ENCODE measurements around the gene ZC3HAV1.

Gene ZC3HAV1

DNA sequence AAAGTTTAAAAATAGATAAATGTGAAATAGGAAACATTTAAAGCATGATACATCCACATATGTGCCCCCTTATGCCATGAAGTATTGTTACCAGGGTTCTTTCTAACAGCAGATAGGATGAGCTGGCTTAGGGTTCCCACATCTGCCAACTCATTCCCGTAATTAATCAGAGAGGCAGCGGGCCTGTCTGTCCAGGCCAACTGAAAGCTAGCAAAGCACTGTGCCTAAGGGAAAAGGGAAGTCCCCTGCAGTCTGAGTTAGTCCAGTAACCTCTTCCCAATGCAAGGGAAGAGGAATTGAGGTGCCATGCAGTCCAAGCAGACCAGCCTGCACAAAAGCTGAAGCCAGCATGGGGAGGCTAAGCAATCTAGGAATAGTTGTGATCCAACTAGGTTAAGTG lies 55.4 kb downstream of the ZC3HAV1 start:
- Histone ChIP-seq H3K9ac (ENCODE audit: low read length) (no peak overlapping the region), H3K27me3 (ENCODE audit: low read depth, low read length) (no peaks in the 10 kb centered on the region), H2AFZ (ENCODE audit: low read depth, low read length) (no peak overlapping the region), H3K4me2 (ENCODE audit: low read length) (no peak overlapping the region), H4K20me1 (ENCODE audit: insufficient read depth, low read length) (no peaks in the 10 kb centered on the region), H3K4me3 (ENCODE audit: low read length) (no peak overlapping the region), H3K79me2 (ENCODE audit: low read length) (peaks cover 7% of the 10 kb centered on the region), H3K27ac (ENCODE audit: low read length) (no peak overlapping the region), H3K36me3 (replicated peaks; ENCODE audit: low read depth, low read length) (peaks cover 58% of the 10 kb centered on the region), H3K9me3 (ENCODE audit: insufficient read depth, low read length) (no peaks in the 10 kb centered on the region), H3K4me1 (ENCODE audit: low read length) (no peaks in the 10 kb centered on the region)
- TF ChIP-seq CTCF (IDR thresholded peaks at IDR 0.05; ENCODE audit: low read depth, low read length), result no peak
- no peak for TF ChIP-seq EZH2phosphoT487 (IDR thresholded peaks at IDR 0.05; ENCODE audit: low read depth)

- Histone ChIP-seq H4K20me1 (ENCODE audit: insufficient read depth, low read length) (no peaks in the 10 kb centered on the region), H3K4me1 (ENCODE audit: low read length) (no peaks in the 10 kb centered on the region), H2AFZ (ENCODE audit: low read depth, low read length) (no peak overlapping the region), H3K27ac (ENCODE audit: low read length) (no peak overlapping the region), H3K4me2 (ENCODE audit: low read length) (no peak overlapping the region), H3K79me2 (ENCODE audit: low read length) (no peaks in the 10 kb centered on the region; the same call in 1 of the 2 replicates), H3K9me3 (ENCODE audit: insufficient read depth, low read length) (no peaks in the 10 kb centered on the region), H3K36me3 (replicated peaks; ENCODE audit: low read depth, low read length) (peaks cover 66% of the 10 kb centered on the region), H3K27me3 (ENCODE audit: low read depth, low read length) (no peaks in the 10 kb centered on the region), H3K9ac (ENCODE audit: low read length) (no peak overlapping the region), H3K4me3 (ENCODE audit: low read length) (no peak overlapping the region)
- TF ChIP-seq EZH2phosphoT487 (IDR thresholded peaks at IDR 0.05; ENCODE audit: low read depth) (no peak), CTCF (IDR thresholded peaks at IDR 0.05; ENCODE audit: low read depth, low read length) (no peak)
Measured at GRCh38 chr7:139051655-139052054, 57.9 kb downstream of the ZC3HAV1 start.

DNA sequence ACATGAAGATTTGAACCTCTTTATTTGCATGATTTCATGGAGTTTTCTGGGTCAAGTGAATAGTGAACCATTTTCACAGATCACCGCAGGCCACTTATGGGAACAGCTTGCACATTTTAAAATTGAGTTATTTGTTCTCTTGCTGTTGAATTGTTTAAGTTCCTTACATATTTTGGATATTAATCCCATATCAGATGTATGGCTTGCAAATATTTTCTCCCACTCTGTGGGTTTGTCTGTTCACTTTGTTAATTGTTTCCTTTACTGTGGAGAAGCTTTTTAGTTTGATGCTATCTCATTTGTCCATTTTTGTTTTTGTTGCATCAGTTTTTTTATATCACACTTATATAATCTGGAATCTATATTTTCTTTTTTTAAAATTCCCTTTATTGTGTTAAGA lies 59.6 kb downstream of the ZC3HAV1 start:
- Histone ChIP-seq H3K4me2 (ENCODE audit: low read length) (no peak overlapping the region), H3K4me3 (ENCODE audit: low read length) (no peak overlapping the region), H3K79me2 (ENCODE audit: low read length) (no peaks in the 10 kb centered on the region; the same call in 1 of the 2 replicates), H2AFZ (ENCODE audit: low read depth, low read length) (no peak overlapping the region), H3K4me1 (ENCODE audit: low read length) (no peaks in the 10 kb centered on the region), H3K27me3 (ENCODE audit: low read depth, low read length) (no peaks in the 10 kb centered on the region), H4K20me1 (ENCODE audit: insufficient read depth, low read length) (no peaks in the 10 kb centered on the region), H3K9me3 (ENCODE audit: insufficient read depth, low read length) (no peaks in the 10 kb centered on the region), H3K27ac (ENCODE audit: low read length) (no peak overlapping the region), H3K9ac (ENCODE audit: low read length) (no peak overlapping the region), H3K36me3 (replicated peaks; ENCODE audit: low read depth, low read length) (peaks cover 67% of the 10 kb centered on the region)
- TF ChIP-seq EZH2phosphoT487 (IDR thresholded peaks at IDR 0.05; ENCODE audit: low read depth) (no peak), CTCF (IDR thresholded peaks at IDR 0.05; ENCODE audit: low read depth, low read length) (no peak)

DNA sequence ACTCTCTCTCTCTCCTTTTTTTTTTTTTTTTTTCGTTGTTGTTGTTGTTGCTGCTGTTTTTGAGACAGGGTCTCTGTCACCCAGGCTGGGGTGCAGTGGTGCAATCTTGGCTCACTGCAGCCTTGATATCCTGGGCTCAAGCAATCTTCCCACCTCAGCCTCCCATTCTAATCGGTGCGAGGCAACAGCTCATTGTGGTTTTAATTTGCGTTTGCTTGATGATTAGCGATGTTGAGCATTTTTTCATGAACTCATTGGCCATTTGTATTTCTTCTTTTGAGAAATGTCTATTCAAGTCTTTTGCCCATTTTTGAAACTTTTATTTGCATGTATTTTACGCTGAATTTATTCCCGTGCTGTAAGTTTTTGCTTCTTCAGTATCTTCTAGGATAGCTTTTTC lies 60.4 kb downstream of the ZC3HAV1 start:
- H2AFZ ChIP-seq (ENCODE audit: low read depth, low read length), result no peak overlapping the region
- no peak overlapping the region for H3K4me3 ChIP-seq (ENCODE audit: low read length)
- no peaks in the 10 kb centered on the region for H3K27me3 ChIP-seq (ENCODE audit: low read depth, low read length)
- no peaks in the 10 kb centered on the region for H3K9me3 ChIP-seq (ENCODE audit: insufficient read depth, low read length)
- no peak overlapping the region for H3K9ac ChIP-seq (ENCODE audit: low read length)
- H3K79me2 ChIP-seq (ENCODE audit: low read length), result no peaks in the 10 kb centered on the region; the same call in 1 of the 2 replicates
- no peaks in the 10 kb centered on the region for H4K20me1 ChIP-seq (ENCODE audit: insufficient read depth, low read length)
- no peak overlapping the region for H3K4me2 ChIP-seq (ENCODE audit: low read length)
- no peak for TF ChIP-seq CTCF (IDR thresholded peaks at IDR 0.05; ENCODE audit: low read depth, low read length)
- no peak for TF ChIP-seq EZH2phosphoT487 (IDR thresholded peaks at IDR 0.05; ENCODE audit: low read depth)
- H3K4me1 ChIP-seq (ENCODE audit: low read length), result no peaks in the 10 kb centered on the region
- H3K27ac ChIP-seq (ENCODE audit: low read length), result no peak overlapping the region
- peaks cover 69% of the 10 kb centered on the region for H3K36me3 ChIP-seq (replicated peaks; ENCODE audit: low read depth, low read length)

Data from OCI-LY3 (cell line).